ENCODE measurements around the gene SLC35B1.

SLC35B1 gene

GRCh38 chr17:49659661-49660382, 47.9 kb downstream of the SLC35B1 start:
- DNase-seq, result no peak

GRCh38 chr17:49656247-49656646, 51.5 kb downstream of the SLC35B1 start:
- DNase-seq, result no peak
